ENCODE data around the gene KCTD5. TPM values are rescaled to one million over a fixed set of nuclear protein-coding genes. Genes with fewer than 3 reads are reported as not detected.

KCTD5 gene
- total RNA-seq, 4 donors from 2014 or later = 13.7 to 22.7 (median 21.2) TPM

DNA sequence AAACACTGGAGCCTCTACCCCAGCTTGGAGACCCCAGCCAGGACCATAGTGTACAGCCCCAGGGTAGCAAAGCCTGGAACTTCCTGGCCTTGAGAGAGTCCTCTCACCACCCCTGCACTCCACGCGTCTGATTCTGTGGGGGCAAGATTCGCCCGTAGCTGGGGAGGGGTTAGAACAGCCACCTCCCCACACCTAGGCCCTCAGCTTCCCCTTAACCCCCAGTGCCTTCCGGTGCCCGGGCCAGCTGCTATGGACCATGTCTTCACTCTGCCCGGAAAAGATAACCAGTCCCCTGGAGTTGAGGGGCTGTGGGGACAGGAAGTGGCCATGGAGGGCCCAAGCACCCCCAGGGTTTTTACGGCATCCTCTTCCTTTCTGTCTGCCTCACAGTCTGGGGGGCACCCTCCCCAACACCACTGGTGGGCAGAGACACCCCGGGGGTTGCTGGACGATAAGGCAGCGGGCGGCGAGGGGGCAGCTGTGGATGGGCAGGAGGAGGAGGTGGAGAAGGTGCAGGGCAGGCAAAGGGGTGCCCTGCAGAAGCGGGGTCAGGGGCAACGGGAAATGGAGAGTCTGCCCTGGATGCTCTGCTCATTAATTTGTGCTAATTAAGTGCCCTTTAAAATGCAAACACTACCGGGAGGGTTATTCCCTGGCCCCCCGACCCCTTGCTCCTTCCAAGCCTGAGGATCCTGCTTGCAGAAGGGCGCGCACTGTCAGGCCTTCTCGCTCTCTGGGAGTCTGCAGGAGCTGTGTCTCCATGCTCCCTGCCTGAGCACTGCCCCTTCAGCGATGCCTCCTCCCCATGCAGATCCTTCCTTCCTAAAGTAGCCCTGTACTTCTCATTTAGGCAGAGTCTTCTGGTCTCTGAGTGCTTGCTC is 35.3 kb downstream of the KCTD5 start:
- TF ChIP-seq, protein P1, sequence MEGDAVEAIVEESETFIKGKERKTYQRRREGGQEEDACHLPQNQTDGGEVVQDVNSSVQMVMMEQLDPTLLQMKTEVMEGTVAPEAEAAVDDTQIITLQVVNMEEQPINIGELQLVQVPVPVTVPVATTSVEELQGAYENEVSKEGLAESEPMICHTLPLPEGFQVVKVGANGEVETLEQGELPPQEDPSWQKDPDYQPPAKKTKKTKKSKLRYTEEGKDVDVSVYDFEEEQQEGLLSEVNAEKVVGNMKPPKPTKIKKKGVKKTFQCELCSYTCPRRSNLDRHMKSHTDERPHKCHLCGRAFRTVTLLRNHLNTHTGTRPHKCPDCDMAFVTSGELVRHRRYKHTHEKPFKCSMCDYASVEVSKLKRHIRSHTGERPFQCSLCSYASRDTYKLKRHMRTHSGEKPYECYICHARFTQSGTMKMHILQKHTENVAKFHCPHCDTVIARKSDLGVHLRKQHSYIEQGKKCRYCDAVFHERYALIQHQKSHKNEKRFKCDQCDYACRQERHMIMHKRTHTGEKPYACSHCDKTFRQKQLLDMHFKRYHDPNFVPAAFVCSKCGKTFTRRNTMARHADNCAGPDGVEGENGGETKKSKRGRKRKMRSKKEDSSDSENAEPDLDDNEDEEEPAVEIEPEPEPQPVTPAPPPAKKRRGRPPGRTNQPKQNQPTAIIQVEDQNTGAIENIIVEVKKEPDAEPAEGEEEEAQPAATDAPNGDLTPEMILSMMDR (IDR thresholded peaks at IDR 0.05; ENCODE audit: low read depth) = no peak

DNA sequence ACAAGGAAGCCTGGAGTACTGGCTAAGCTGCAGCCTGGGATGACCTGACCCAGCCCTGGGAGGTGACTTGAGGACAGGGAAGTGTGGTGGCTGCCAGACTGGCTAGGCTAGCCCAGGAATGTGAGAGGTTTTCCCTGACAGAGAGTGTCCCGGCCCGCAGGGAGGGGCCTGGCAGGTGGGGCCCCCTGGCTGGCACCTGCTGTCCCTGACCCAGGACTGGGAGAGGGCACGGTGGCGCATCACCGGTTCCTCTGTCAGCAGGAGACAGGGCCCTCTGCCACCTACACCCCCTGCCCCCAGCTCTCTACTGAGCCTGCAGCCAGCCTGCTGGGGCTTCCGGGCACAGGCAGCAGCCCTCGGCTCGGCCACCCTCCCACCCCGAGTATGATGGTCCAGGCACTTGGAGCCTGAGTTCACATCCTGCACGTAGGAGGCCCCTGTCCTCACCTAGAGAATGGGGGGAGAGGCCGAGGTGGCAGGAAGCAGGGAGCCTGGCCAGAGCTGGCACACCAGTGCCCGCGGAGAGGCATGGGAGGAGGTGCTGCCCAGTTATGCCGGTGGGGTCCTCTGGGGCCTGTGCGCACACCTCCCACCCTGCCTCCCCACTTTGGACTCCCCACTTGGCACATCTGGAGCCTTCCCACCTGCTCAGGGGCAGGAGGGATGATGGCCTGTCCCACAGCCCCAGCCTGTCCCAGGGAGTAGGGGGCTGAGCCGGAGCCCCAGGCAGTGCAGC is 37.2 kb downstream of the KCTD5 start:
- TF ChIP-seq, protein P1 (IDR thresholded peaks at IDR 0.05; ENCODE audit: low read depth) = no peak

DNA sequence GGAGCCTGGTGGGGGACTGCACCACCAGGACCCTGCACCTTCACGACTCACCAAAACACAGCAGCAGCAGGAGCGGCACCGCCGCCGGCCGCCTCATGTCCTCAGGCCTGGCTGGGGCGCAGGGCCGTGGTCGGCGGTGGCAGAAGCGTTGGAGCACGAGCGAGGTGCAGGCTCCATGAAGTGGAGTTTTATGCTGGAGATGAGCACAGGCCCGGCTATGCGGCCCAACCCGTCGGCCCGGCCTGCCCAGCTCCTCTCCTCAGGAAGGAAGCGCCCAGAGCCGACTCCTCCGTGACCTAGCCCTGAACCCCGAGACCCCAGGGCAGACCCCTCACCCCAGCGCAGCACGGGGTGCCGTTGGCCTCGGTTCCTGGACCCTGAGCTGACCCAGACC is 37.7 kb downstream of the KCTD5 start, which contains the start of gene PRSS27:
Gene PRSS27, minus strand, starts transcription at position 161 of the 394 bp plus-strand sequence. Its CDS starts 64 bp downstream, at position 97.
- TF ChIP-seq, protein P1 (IDR thresholded peaks at IDR 0.05; ENCODE audit: low read depth) = no peak

DNA sequence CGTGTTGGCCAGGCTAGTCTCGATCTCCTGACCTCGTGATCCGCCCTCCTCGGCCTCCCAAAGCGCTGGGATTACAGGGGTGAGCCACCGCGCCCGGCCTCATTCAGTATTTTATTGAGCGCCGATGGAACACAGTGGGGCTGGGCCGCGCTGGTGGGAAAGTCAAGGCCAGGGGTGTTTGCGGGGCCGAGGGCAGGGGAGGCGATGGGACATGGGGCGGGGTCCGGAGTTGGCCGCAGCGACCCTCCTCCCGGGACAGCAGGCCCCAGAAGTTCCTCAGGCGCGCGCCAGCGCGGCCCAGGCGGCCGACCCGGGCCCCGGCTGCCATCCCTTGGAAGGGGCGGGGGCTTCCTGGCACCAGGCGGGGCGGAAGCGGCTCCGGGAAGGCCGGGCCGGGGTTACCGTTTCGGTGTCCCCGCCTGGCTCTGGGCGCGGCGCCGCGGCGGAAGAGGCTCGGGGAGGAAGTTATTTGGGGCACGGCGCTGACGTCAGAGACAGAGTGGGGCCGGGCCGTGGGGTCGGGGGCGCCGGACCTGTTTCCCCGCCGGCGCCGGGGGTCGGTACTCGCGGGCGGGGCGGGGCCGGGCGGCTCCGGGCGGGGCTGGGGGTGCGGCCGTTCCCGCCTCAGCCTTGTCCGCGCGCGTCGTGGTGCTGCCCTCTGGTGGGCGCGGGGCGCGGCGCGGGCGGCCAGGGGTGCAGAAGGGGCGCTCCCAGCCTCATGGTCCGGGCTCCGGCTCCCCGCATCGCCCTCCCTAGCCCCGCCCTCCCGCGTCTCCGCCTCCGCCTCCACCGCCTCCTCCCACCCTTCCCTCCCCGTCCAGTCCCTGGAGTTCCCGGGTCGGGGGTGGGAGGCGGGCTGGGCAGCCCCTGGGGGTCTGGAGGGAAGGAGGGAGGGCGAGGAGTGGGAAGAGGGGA is 38.7 kb downstream of the KCTD5 start:
- TF ChIP-seq, protein P1 (IDR thresholded peaks at IDR 0.05; ENCODE audit: low read depth) = no peak

DNA sequence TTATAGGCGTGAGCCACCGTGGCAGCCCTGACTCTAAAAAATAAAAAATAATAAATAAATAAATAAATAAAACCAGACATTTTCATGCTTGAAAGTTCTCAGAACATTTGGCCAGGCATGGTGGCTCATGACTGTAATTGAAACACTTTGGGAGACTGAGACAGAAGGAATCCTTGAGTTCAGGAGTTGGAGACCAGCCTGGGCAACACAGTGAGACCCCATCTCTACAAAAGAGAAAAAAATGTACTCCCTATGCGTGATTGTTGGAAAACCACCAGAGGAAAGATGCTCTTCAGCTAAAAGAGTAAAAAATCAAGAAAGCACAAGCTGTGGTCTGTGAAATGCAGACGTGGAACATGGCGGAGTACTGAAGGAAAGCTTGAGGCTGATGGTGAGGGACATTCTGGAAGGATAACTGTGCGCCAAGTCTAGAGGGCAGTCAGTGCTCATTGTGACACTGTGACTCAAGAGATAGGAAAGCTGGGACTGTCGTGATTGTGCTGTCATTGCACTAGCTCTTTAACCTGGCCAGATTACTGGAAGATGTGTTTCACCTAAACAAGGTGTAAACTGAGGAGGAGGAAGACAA is 41.9 kb downstream of the KCTD5 start:
- TF ChIP-seq, protein P1 (IDR thresholded peaks at IDR 0.05; ENCODE audit: low read depth) = no peak

DNA sequence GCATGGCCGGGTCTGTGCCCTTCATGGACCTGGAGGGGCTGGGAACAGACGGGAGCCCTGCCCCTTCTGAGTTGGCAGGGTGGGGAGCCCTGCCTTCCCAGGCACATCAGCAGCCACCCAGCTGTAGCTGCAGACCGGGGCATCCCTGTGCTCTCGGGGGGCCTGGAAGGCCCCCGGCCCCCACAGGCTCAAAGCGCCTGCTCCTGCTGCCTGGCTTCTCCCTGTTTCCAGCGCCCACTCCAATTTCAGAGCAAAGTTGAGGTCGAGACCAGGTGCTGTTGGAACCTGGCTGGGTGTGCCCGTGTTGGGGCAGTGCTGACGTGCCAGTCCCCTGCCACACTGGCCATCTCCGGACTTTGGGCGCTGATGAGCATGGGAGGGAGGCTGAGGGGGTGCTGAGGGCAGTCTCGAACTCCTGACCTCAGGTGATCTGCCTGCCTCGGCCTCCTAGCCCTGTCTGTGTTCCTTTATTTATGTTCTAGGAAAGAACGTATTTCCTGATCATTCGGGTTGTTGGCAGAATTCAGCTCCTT is 42.6 kb downstream of the KCTD5 start:
- TF ChIP-seq, protein P1 (IDR thresholded peaks at IDR 0.05; ENCODE audit: low read depth) = no peak

Data from subcutaneous adipose tissue (tissue), 4 donors.